Adrenal gland (tissue), 12 donors: ENCODE results near the gene ZNG1A. TPM values are rescaled to one million over a fixed set of nuclear protein-coding genes. Genes with fewer than 3 reads are reported as not detected.
"Not testable (repeated sequence)": the region's sequence is repeated elsewhere in the genome, so short reads cannot be mapped to it uniquely, and the experiment has no call there.

Source experiments
- DNase-seq, 7 donors: peaks; one replicate each; pipeline ENCODE4 v3.0.0-alpha.2; 2019 to 2020
- H3K27ac ChIP-seq, 5 donors: fragments of 200-600 bp; sonication (generic) in 4 of 5; 1 replicate in 3 of 5; 2 replicates in 2 of 5; pipeline versions ENCODE4 v1.5.1 to v1.8.0; 2016 to 2020; ENCODE audit warnings: mild to moderate bottlenecking in 1 of 5
- H3K27me3 ChIP-seq: fragments of 200-600 bp; 2 replicates; pipeline ENCODE4 v1.8.0; 2021
- H3K36me3 ChIP-seq, 2 donors: fragments of 200-600 bp; replicated peaks in 1 of 2; 1 replicate in 1 of 2; 2 replicates in 1 of 2; pipeline versions ENCODE4 v1.5.1 to v1.8.0; 2018 to 2022
- H3K4me1 ChIP-seq, 2 donors: fragments of 200-600 bp; replicated peaks in 1 of 2; 1 replicate in 1 of 2; 2 replicates in 1 of 2; pipeline versions ENCODE4 v1.5.1 to v1.8.0; 2018 to 2021
- H3K4me3 ChIP-seq, 4 donors: fragments of 200-600 bp; sonication (generic) in 3 of 4; one replicate each; pipeline ENCODE4 v1.5.1; 2016 to 2018
- H3K9me3 ChIP-seq, 3 donors: fragments of 200-600 bp; sonication (generic) in 1 of 3; replicated peaks in 1 of 3; 1 replicate in 2 of 3; 2 replicates in 1 of 3; pipeline versions ENCODE4 v1.5.1 to v1.8.0; 2016 to 2021
- WGBS, 4 donors: extraction: QIAGEN DNeasy Blood & Tissue Kit in 2 of 4; methylation state at CpG; one replicate each; pipeline versions ENCODE4 v1.1.5 to v1.1.7; 2013 to 2017; 5-methylcytosine and 5-hydroxymethylcytosine counted together
- intact Hi-C, 2 donors: fragments of 100-400 bp; cut with DNase I; formaldehyde crosslinking; loops; one replicate each; pipeline versions ENCODE4 v1.14.1 to v1.15.0; 2022 to 2023
- polyA plus RNA-seq, 3 donors: library from polyadenylated mRNA; stranded (reverse); fragments of 200-250 nt in 2 of 3; fragments of 350-450 nt in 1 of 3; fragmentation: Illumina TruSeq in 1 of 3; extraction: RNeasy Lipid Tissue Mini Kit (QIAGEN cat#74804) in 1 of 3; gene quantifications; one replicate each; pipeline ENCODE4 v1.2.3, GENCODE V29; 2013 to 2014
- total RNA-seq, 9 donors: library from RNA; depleted of rRNA in 4 of 9; stranded (reverse); fragments of >200 nt in 4 of 9; fragments of 120-200 nt in 1 of 9; fragmentation: NEBNext Ultra II Directional in 1 of 9; extraction: Animal tissue kit (Norgen Biotek cat#: 25700) in 1 of 9; gene quantifications; one replicate each; pipeline versions ENCODE4 v1.1.0 to v1.2.4, GENCODE V29; 2013 to 2023
- donor health status: healthy with polysubstance abuse.
- donor health status: Bipolar disorder and iron deficiency.
- donor health status: DM: yes; HTN: yes; CAD: no.
- donor health status: DM: no; HTN: no; CAD: no.
- donor health status: DM: no; HTN: no; CAD: no.
- donor health status: DM: yes; HTN: yes; CAD: no.

Gene ZNG1A
- total and polyA plus RNA-seq, 12 donors, result 19.4 to 114 (median 45.0) TPM

DNA sequence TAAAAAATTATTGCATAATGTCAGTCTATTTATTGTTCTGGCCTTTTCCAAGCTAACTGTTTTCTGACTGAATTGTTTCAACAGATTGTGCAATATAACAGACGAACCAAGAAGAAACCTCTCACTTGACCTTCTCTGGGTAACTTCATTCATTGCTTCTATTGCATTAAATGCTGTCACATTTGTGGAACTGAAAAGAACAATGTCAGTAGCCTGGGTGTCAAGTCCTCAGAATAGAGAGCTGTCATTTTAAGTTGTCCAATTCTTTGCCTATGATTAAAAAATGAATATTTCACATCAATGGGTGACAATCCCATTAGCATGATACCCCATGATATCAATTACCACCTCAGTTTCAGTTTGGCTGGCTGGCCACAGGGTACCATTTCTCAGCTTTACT, 19.0 kb downstream of the ZNG1A start:
- H3K4me3 ChIP-seq, intact Hi-C loops, DNase-seq, H3K9me3 ChIP-seq, H3K4me1 ChIP-seq, H3K27ac ChIP-seq, H3K27me3 ChIP-seq, H3K36me3 ChIP-seq: not testable (repeated sequence)
- WGBS, 4 donors, result 8 to 21% methylated on average over 1 of the region's 1 CpG; no CpG with 5 or more reads in 2 of the 4 donors

- H3K27ac ChIP-seq, H3K4me1 ChIP-seq, DNase-seq, H3K9me3 ChIP-seq, H3K36me3 ChIP-seq, H3K4me3 ChIP-seq, H3K27me3 ChIP-seq, intact Hi-C loops: not testable (repeated sequence)
Observed at GRCh38 chr9:151173-151572, 27.7 kb downstream of the ZNG1A start.

DNA sequence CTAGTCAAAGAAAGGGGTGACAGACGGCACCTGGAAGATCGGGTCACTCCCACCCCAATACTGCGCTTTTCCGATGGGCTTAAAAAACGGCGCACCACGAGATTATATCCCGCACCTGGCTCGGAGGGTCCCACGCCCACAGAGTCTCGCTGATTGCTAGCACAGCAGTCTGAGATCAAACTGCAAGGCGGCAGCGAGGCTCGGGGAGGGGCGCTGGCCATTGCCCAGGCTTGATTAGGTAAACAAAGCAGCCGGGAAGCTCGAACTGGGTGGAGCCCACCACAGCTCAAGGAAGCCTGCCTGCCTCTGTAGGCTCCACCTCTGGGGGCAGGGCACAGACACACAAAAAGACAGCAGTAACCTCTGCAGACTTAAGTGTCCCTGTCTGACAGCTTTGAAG, 39.0 kb downstream of the ZNG1A start:
- intact Hi-C loops, H3K9me3 ChIP-seq, H3K36me3 ChIP-seq, H3K27ac ChIP-seq, DNase-seq, H3K4me1 ChIP-seq, H3K4me3 ChIP-seq, H3K27me3 ChIP-seq: not testable (repeated sequence)
- 93 to 98% (median 94%) methylated on average over 14 to 17 of the region's 17 CpGs for WGBS, 4 donors

DNA sequence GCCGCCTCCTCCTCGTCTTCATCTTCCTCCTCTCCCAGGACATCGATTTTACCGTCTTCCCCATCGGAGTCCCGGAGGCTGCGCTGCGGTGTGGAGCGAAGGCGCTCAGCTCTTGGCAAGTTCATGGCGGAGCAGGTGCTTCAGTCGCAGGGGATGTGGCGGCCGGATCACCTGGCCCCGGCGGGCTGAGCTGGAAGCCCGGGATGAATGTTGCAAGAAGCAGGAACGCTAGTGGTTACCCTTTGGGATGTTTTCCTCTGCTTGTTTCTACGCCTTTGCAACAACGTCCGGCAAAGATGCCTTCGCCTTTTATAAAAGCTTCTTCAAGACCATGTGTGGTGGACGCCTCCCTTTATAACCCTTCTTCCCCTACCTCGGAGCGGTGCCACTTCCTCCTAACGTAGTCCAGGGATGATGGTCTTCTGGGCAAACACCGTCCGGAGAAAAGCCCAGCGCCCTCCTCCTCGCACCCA, 60.8 kb downstream of the ZNG1A start, which contains the start of gene FOXD4:
TSS of gene FOXD4 (minus strand) at position 423 of the 473 bp plus-strand sequence. CDS start at position 125, 298 bp downstream.
- DNase-seq, intact Hi-C loops, H3K36me3 ChIP-seq, H3K9me3 ChIP-seq, H3K27ac ChIP-seq, H3K4me3 ChIP-seq: not testable (repeated sequence)
- Histone ChIP-seq H3K4me1 (peaks cover 0 to 16% of the 10 kb centered on the region in 2 donors), H3K27me3 (peaks cover 25% of the 10 kb centered on the region)
- WGBS, 4 donors, result 34 to 50% (median 35%) methylated on average over 13 to 30 of the region's 30 CpGs

- intact Hi-C loops, H3K4me3 ChIP-seq, DNase-seq, H3K36me3 ChIP-seq, H3K27ac ChIP-seq, H3K9me3 ChIP-seq: not testable (repeated sequence)
- peaks cover 0 to 16% of the 10 kb centered on the region in 2 donors for H3K4me1 ChIP-seq
- WGBS, 4 donors, result 3 to 7% (median 6%) methylated on average over 6 to 55 of the region's 71 CpGs
- peaks cover 30% of the 10 kb centered on the region for H3K27me3 ChIP-seq
Observed at GRCh38 chr9:117144-117994, 61.5 kb downstream of the ZNG1A start.

GRCh38 chr9:116239-117077, 62.4 kb downstream of the ZNG1A start:
- WGBS, 4 donors, result 15 to 27% (median 23%) methylated on average over 10 to 40 of the region's 41 CpGs
- H3K27me3 ChIP-seq, result peaks cover 32% of the 10 kb centered on the region
- intact Hi-C loops, result not testable (repeated sequence)

GRCh38 chr9:115118-115451, 63.8 kb downstream of the ZNG1A start:
- peaks cover 32% of the 10 kb centered on the region for H3K27me3 ChIP-seq
- intact Hi-C loops, result not testable (repeated sequence)
- WGBS, 4 donors, result 16 to 27% (median 22%) methylated on average over 8 to 11 of the region's 11 CpGs

More at GRCh38 chr9:116239-117077, 62.4 kb downstream of the ZNG1A start:
- H3K27ac ChIP-seq, DNase-seq, H3K9me3 ChIP-seq, H3K36me3 ChIP-seq, H3K4me3 ChIP-seq: not testable (repeated sequence)
- H3K4me1 ChIP-seq, result peaks cover 0 to 16% of the 10 kb centered on the region in 2 donors

DNA sequence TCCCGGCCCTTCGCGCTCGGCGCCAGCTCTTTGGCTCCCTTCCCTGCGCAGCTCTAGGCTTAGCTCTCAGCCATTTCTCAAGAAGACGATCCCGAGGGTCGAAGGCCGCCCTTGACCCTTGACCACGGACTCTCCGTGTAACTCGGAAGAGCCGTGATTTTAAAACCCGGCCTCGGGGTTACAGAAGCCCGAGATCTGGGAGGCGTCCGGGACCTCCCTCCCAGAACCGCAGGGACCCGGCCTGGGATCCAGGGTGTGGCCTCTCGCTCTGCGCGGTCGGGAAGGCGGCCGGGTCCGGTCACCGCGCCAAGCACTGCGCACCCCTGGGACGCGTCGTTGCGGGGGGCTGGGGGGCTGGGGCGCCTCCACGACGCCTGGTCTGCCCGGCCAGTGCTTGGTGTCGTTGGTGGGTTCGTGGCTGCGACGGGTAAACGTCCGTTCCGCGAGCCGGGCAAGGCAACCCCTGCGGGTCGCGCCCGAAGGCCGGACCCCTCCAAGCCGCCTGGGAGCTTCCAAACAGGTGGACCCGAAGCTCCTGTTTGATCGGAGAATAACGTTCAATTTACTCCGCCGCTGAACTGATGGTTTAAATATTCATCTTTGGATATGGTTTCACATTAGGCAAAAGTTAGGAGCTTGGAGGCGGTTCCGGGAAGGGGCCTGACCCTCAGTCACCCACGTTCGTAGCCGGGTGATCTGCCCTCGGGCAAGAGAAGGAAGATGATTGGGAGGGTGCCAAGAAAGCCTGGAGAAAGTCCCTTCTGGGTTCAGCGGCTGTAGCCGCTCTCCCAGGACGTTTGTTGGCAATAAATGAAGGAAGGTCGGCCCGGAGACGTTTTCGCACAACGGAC, 64.4 kb downstream of the ZNG1A start:
- H3K9me3 ChIP-seq, intact Hi-C loops, H3K27ac ChIP-seq, H3K36me3 ChIP-seq: not testable (repeated sequence)
- peaks cover 0 to 16% of the 10 kb centered on the region in 2 donors for H3K4me1 ChIP-seq
- peak overlapping the region in 1 of 4 donors; percentile 42 for H3K4me3 ChIP-seq
- DNase-seq, result peak in 1 of 7 donors; percentile 22
- H3K27me3 ChIP-seq, result peaks cover 32% of the 10 kb centered on the region
- WGBS, 4 donors, result 3 to 5% (median 4%) methylated on average over 18 to 71 of the region's 73 CpGs

More at GRCh38 chr9:115118-115451, 63.8 kb downstream of the ZNG1A start:
- peak overlapping the region in 1 of 4 donors; percentile 42 for H3K4me3 ChIP-seq
- H3K4me1 ChIP-seq, result peaks cover 0 to 16% of the 10 kb centered on the region in 2 donors
- H3K36me3 ChIP-seq, H3K27ac ChIP-seq, H3K9me3 ChIP-seq, DNase-seq: not testable (repeated sequence)

DNA sequence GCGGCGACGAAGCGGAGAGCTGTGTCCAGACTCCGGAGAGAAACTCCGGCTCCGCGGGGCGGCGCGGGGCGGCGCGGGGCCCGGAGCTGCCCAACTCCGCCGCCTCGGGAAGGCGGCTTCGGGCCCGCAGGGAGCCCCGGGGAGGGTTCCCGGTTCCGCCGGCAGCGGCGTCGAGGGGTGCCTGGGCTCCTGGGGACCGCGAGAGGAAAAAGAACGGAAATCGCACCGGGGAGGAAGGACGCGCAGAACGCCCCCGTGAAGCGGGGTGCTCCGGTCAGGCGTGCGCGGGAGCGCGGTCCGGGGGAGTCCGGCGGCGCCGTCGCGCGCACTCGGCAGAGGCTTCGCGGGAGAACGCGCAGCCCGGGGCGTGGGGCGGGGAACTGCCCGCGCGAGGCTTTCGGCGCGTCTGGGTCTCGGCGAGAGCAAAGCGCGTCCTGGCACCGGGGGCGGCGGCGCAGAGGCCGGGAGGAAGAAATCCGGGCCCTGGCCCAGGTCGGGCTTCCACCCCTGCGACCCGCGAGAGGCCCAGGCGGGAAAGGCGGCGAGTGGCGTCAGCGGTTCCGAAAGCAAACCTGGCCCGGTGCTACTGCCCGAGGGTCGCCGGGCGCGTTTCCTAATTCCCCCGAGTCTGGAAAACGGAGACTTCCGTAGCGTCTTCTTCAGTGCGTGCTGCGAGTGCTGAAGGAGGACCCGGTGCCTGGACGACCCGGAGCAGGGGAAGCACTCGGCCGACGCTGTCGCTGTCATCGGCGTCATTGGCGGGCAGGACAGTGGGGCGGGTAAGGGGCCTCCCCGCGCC, 65.2 kb downstream of the ZNG1A start:
- H3K27me3 ChIP-seq, result peaks cover 32% of the 10 kb centered on the region
- WGBS, 4 donors, result 0 to 2% (median 1%) methylated on average over 17 to 107 of the region's 111 CpGs; no CpG with 5 or more reads in 1 of the 4 donors
- H3K27ac ChIP-seq, result not testable (repeated sequence)

More for the DNA sequence above, 65.2 kb downstream of the ZNG1A start:
- H3K9me3 ChIP-seq, intact Hi-C loops, H3K36me3 ChIP-seq: not testable (repeated sequence)
- Histone ChIP-seq H3K4me3 (peak overlapping the region in 2 of 4 donors; percentile 34 to 42), H3K4me1 (peaks cover 0 to 16% of the 10 kb centered on the region in 2 donors)
- peak in 5 of 7 donors; percentile 20 to 40 (median 31) for DNase-seq
